8988T (cell line): ENCODE data around the gene SMO.

Source experiments
- DNase-seq: peaks from one replicate; pipeline ENCODE4 v3.0.0; 2011

The SMO gene

GRCh38 chr7:129188372-129188891, at the start of gene SMO:
SMO (plus strand) TSS chr7:129188633; CDS start chr7:129189152, 519 bp downstream.
- peak; percentile 63 for DNase-seq

GRCh38 chr7:129143724-129144094, 44.7 kb upstream of the SMO start:
- no peak for DNase-seq

- peak; percentile 90 for DNase-seq
Observed at GRCh38 chr7:129144095-129144833, 44.2 kb upstream of the SMO start, which contains the start of gene TSPAN33. TSPAN33 (plus strand) TSS chr7:129144707; CDS start chr7:129144981, 274 bp downstream.

- no peak for DNase-seq
Observed at GRCh38 chr7:129144834-129145668, 43.4 kb upstream of the SMO start.

- DNase-seq, result no peak
Observed at GRCh38 chr7:129146237-129146979, 42.0 kb upstream of the SMO start.

GRCh38 chr7:129147731-129148130, 40.7 kb upstream of the SMO start:
- DNase-seq, result no peak

- DNase-seq, result no peak
Observed at GRCh38 chr7:129149511-129149910, 38.9 kb upstream of the SMO start.

GRCh38 chr7:129150199-129150996, 38.0 kb upstream of the SMO start:
- DNase-seq, result no peak

GRCh38 chr7:129157651-129158050, 30.8 kb upstream of the SMO start:
- no peak for DNase-seq

GRCh38 chr7:129159539-129159938, 28.9 kb upstream of the SMO start:
- no peak for DNase-seq

- DNase-seq, result no peak
Observed at GRCh38 chr7:129160161-129160905, 28.1 kb upstream of the SMO start.

- DNase-seq, result no peak
Observed at GRCh38 chr7:129161524-129162225, 26.8 kb upstream of the SMO start.

GRCh38 chr7:129162732-129163131, 25.7 kb upstream of the SMO start:
- DNase-seq, result no peak

GRCh38 chr7:129163875-129164544, 24.4 kb upstream of the SMO start:
- DNase-seq, result no peak

GRCh38 chr7:129166745-129167144, 21.7 kb upstream of the SMO start:
- DNase-seq, result no peak

GRCh38 chr7:129167817-129168216, 20.6 kb upstream of the SMO start:
- DNase-seq, result no peak

- DNase-seq, result no peak
Observed at GRCh38 chr7:129168231-129169021, 20.0 kb upstream of the SMO start.

- DNase-seq, result no peak
Observed at GRCh38 chr7:129169171-129169671, 19.2 kb upstream of the SMO start.
